Left ventricle myocardium inferior (tissue), 1 donor: ENCODE measurements around the gene CNOT2. TPM values are rescaled to one million over a fixed set of nuclear protein-coding genes. Genes with fewer than 3 reads are reported as not detected.
"Not testable (repeated sequence)": the region's sequence is repeated elsewhere in the genome, so short reads cannot be mapped to it uniquely, and the experiment has no call there.

ENCODE experiments used
- DNase-seq: peaks from one replicate; pipeline ENCODE4 v3.0.0-alpha.2; 2020
- H3K27ac ChIP-seq: fragments of 200-600 bp; replicated peaks from 2 replicates; pipeline ENCODE4 v1.8.0; 2021
- H3K27me3 ChIP-seq: fragments of 200-600 bp; 2 replicates; pipeline ENCODE4 v1.8.0; 2021; ENCODE audit warnings: low read depth
- H3K36me3 ChIP-seq: fragments of 200-600 bp; 2 replicates; pipeline ENCODE4 v1.8.0; 2021
- H3K4me1 ChIP-seq: fragments of 200-600 bp; 2 replicates; pipeline ENCODE4 v1.8.0; 2021
- H3K4me3 ChIP-seq: fragments of 200-600 bp; 2 replicates; pipeline ENCODE4 v1.8.0; 2021; ENCODE audit warnings: mild to moderate bottlenecking, moderate library complexity
- H3K9me3 ChIP-seq: fragments of 200-600 bp; replicated peaks from 2 replicates; pipeline ENCODE4 v1.8.0; 2021
- CTCF ChIP-seq: fragments of 200-600 bp; IDR thresholded peaks from 2 replicates; pipeline ENCODE4 v1.8.0; 2021; ENCODE audit warnings: antibody characterized with exemption, mild to moderate bottlenecking, borderline replicate concordance
- intact Hi-C: fragments of 100-400 bp; cut with micrococcal nuclease; formaldehyde crosslinking; loops from one replicate; pipeline ENCODE4 v1.11.0; 2022
- total RNA-seq: library from RNA; stranded (reverse); fragmentation: NEBNext Ultra II Directional; extraction: Animal tissue kit (Norgen Biotek cat#: 25700); gene quantifications from one replicate; pipeline ENCODE4 v1.2.1, GENCODE V29; 2021
- donor health status: DM: no; HTN: yes; CAD: no; lungs with severe emphysema.

Gene CNOT2
- total RNA-seq, 1 donor from 2014 or later: 33.0 TPM

- no peak for DNase-seq
- no peaks in the 10 kb centered on the region for H3K27me3 ChIP-seq
Observed at GRCh38 chr12:70278945-70279344, 35.7 kb downstream of the CNOT2 start.

GRCh38 chr12:70283232-70283631 lies 40.0 kb downstream of the CNOT2 start:
- Histone ChIP-seq H3K9me3 (no peaks in the 10 kb centered on the region), H3K36me3 (peaks cover 13% of the 10 kb centered on the region), H3K4me3 (no peak overlapping the region), H3K27me3 (no peaks in the 10 kb centered on the region), H3K4me1 (peaks cover 13% of the 10 kb centered on the region), H3K27ac (no peak overlapping the region)
- no peak for DNase-seq
- TF ChIP-seq CTCF: no peak
- intact Hi-C loops: no loop called here

More at GRCh38 chr12:70278945-70279344, 35.7 kb downstream of the CNOT2 start:
- no peaks in the 10 kb centered on the region for H3K9me3 ChIP-seq
- no peak overlapping the region for H3K27ac ChIP-seq
- H3K36me3 ChIP-seq: no peaks in the 10 kb centered on the region
- intact Hi-C loops: no loop called here
- peaks cover 8% of the 10 kb centered on the region for H3K4me1 ChIP-seq
- TF ChIP-seq CTCF: no peak
- H3K4me3 ChIP-seq: no peak overlapping the region

- DNase-seq: no peak
- no peak overlapping the region for H3K4me3 ChIP-seq
- H3K4me1 ChIP-seq: peaks cover 22% of the 10 kb centered on the region
- no peak for TF ChIP-seq CTCF
- no peaks in the 10 kb centered on the region for H3K27me3 ChIP-seq
- no peaks in the 10 kb centered on the region for H3K9me3 ChIP-seq
- intact Hi-C loops: no loop called here
- H3K36me3 ChIP-seq: peaks cover 13% of the 10 kb centered on the region
- H3K27ac ChIP-seq: no peak overlapping the region
Observed at GRCh38 chr12:70288817-70289216, 45.6 kb downstream of the CNOT2 start.

- TF ChIP-seq CTCF: no peak
- Histone ChIP-seq H3K27me3 (no peaks in the 10 kb centered on the region), H3K9me3 (no peaks in the 10 kb centered on the region), H3K36me3 (peaks cover 13% of the 10 kb centered on the region), H3K4me3 (no peak overlapping the region), H3K27ac (no peak overlapping the region), H3K4me1 (peaks cover 22% of the 10 kb centered on the region)
- DNase-seq: no peak
- intact Hi-C loops: no loop called here
Observed at GRCh38 chr12:70290116-70290515, 46.9 kb downstream of the CNOT2 start.

- no peaks in the 10 kb centered on the region for H3K36me3 ChIP-seq
- DNase-seq: no peak
- no peak overlapping the region for H3K27ac ChIP-seq
- H3K9me3 ChIP-seq: no peaks in the 10 kb centered on the region
- TF ChIP-seq CTCF: no peak
- peaks cover 22% of the 10 kb centered on the region for H3K4me1 ChIP-seq
- no peak overlapping the region for H3K4me3 ChIP-seq
- H3K27me3 ChIP-seq: no peaks in the 10 kb centered on the region
- intact Hi-C loops: no loop called here
Observed at GRCh38 chr12:70292017-70292776, 49.0 kb downstream of the CNOT2 start.

GRCh38 chr12:70304684-70305555 lies 61.7 kb downstream of the CNOT2 start:
- H3K4me3 ChIP-seq, intact Hi-C loops, DNase-seq, H3K4me1 ChIP-seq, H3K27me3 ChIP-seq, H3K36me3 ChIP-seq: not testable (repeated sequence)
- Histone ChIP-seq H3K27ac (peak overlapping the region; percentile 12), H3K9me3 (peaks cover 17% of the 10 kb centered on the region)
